ENCODE measurements around the gene KNSTRN. TPM values are rescaled to one million over a fixed set of nuclear protein-coding genes. Genes with fewer than 3 reads are reported as not detected.

Gene KNSTRN
- polyA plus RNA-seq, 2 of the 4 experiments (the other 2 are of a cell fraction): 48.0 to 50.3 TPM

GRCh38 chr15:40415226-40415625 lies 32.7 kb downstream of the KNSTRN start (continued):
- TF ChIP-seq RCOR1 (IDR thresholded peaks at IDR 0.05; ENCODE audit: low read depth, low read length) (no peak), TP53 (CRISPR knock-in tag; IDR thresholded peaks at IDR 0.05) (no peak), ZFP36 (IDR thresholded peaks at IDR 0.05; ENCODE audit: borderline replicate concordance, partially characterized antibody) (no peak), CHD2 (IDR thresholded peaks at IDR 0.05; ENCODE audit: low read length, partially characterized antibody) (no peak), HMGXB4 (CRISPR knock-in tag; IDR thresholded peaks at IDR 0.05; ENCODE audit: borderline replicate concordance) (no peak)

- no peaks in the 10 kb centered on the region; the same call in 2 of the 3 replicates for H3K4me1 ChIP-seq
- FAIRE-seq: no peak
- CTCF ChIA-PET: interaction anchor here (1.7 to 2.4 kb wide), 2 partner anchors 24 to 48 kb away, joined by 4 to 11 read pairs; partner anchors contain the start of gene BAHD1
- H3K9me3 ChIP-seq: no peaks in the 10 kb centered on the region
- no peak overlapping the region for H3K4me3 ChIP-seq
- no peak overlapping the region for H3K27ac ChIP-seq
- no peak for ATAC-seq
- H3K4me2 ChIP-seq: no peak overlapping the region
- no CpG with 5 or more reads among the region's 14 CpGs for WGBS (ENCODE audit: missing lambda C conversion rate)
- TF ChIP-seq CEBPB (IDR thresholded peaks at IDR 0.05): no peak
- no peak for TF ChIP-seq POLR2A (IDR thresholded peaks at IDR 0.05; ENCODE audit: low read length)
- no peak for TF ChIP-seq JUN (IDR thresholded peaks at IDR 0.05)
- no peak for TF ChIP-seq ELK1 (IDR thresholded peaks at IDR 0.05; ENCODE audit: low read depth, low read length)
- no peak for TF ChIP-seq BHLHE40 (IDR thresholded peaks at IDR 0.05; ENCODE audit: low read depth, low read length)
- no peak for TF ChIP-seq MAX (IDR thresholded peaks at IDR 0.05)
- no peak for TF ChIP-seq REST (IDR thresholded peaks at IDR 0.05)
- TF ChIP-seq USF2 (IDR thresholded peaks at IDR 0.05): no peak
- no peak for TF ChIP-seq BCL3 (IDR thresholded peaks at IDR 0.05)
- TF ChIP-seq EHMT2 (IDR thresholded peaks at IDR 0.05; ENCODE audit: low read depth): no peak
- TF ChIP-seq PHF8 (IDR thresholded peaks at IDR 0.05; ENCODE audit: borderline replicate concordance, low read depth): no peak
- no peak for TF ChIP-seq ATOH8 (CRISPR knock-in tag; IDR thresholded peaks at IDR 0.05; ENCODE audit: low read depth)
- TF ChIP-seq MAZ (IDR thresholded peaks at IDR 0.05; ENCODE audit: borderline replicate concordance, low read depth, low read length): no peak
- TF ChIP-seq HOXB13 (CRISPR knock-in tag; IDR thresholded peaks at IDR 0.05; ENCODE audit: low read depth): no peak
- TF ChIP-seq KDM5A (IDR thresholded peaks at IDR 0.05): no peak
- no peak for TF ChIP-seq EP300 (IDR thresholded peaks at IDR 0.05)
- no peak for DNase-seq (ENCODE audit: low read depth in 1 of 2, low spot score in 1 of 2)
- POLR2A ChIA-PET: no interaction called here
These were observed 33.5 kb downstream of the KNSTRN start for GRCh38 chr15:40416056-40416455.

All from A549 (cell line).